T-helper 2 cell treated with Interferon-gamma antibody and Interleukin-4, amounts not matched to agents 5 μg/mL and 100 μg/mL, for 36 hours (primary cell): ENCODE data around the gene KCNJ11.

Experiments
- DNase-seq: peaks from one replicate; pipeline ENCODE4 v3.0.0; 2021; ENCODE audit warnings: low spot score
- H3K27ac Mint-ChIP-seq: one replicate; pipeline ENCODE4 v1.8.0; 2021; ENCODE audit warnings: mild to moderate bottlenecking, mixed read lengths
- H3K27me3 Mint-ChIP-seq: one replicate; pipeline ENCODE4 v1.8.0; 2021; ENCODE audit warnings: low read depth, mixed read lengths
- H3K36me3 Mint-ChIP-seq: one replicate; pipeline ENCODE4 v1.8.0; 2021; ENCODE audit warnings: low read depth, mixed read lengths
- H3K4me1 Mint-ChIP-seq: one replicate; pipeline ENCODE4 v1.8.0; 2021; ENCODE audit warnings: low read depth, mixed read lengths
- H3K4me3 Mint-ChIP-seq: one replicate; pipeline ENCODE4 v1.8.0; 2022; ENCODE audit warnings: mild to moderate bottlenecking, moderate library complexity, mixed read lengths
- H3K9me3 Mint-ChIP-seq: one replicate; pipeline ENCODE4 v1.8.0; 2021; ENCODE audit warnings: mixed read lengths

KCNJ11 gene

GRCh38 chr11:17379383-17380180 is 8.9 kb downstream of the KCNJ11 start:
- Mint-ChIP-seq H3K4me3 (no peak overlapping the region), H3K27ac (no peak overlapping the region), H3K9me3 (no peaks in the 10 kb centered on the region), H3K27me3 (no peaks in the 10 kb centered on the region), H3K4me1 (no peaks in the 10 kb centered on the region), H3K36me3 (no peaks in the 10 kb centered on the region)
- DNase-seq: no peak

GRCh38 chr11:17378655-17379054 is 9.8 kb downstream of the KCNJ11 start:
- Mint-ChIP-seq H3K9me3 (peaks cover under 1% of the 10 kb centered on the region), H3K4me3 (no peak overlapping the region), H3K27me3 (no peaks in the 10 kb centered on the region), H3K36me3 (no peaks in the 10 kb centered on the region), H3K4me1 (no peaks in the 10 kb centered on the region), H3K27ac (no peak overlapping the region)
- DNase-seq: no peak

GRCh38 chr11:17376493-17376892 is 12.0 kb downstream of the KCNJ11 start:
- Mint-ChIP-seq H3K9me3 (peaks cover 22% of the 10 kb centered on the region), H3K27ac (no peak overlapping the region), H3K4me3 (no peak overlapping the region), H3K27me3 (no peaks in the 10 kb centered on the region), H3K36me3 (peaks cover 7% of the 10 kb centered on the region), H3K4me1 (no peaks in the 10 kb centered on the region)
- DNase-seq: no peak

- no peak for DNase-seq
- H3K4me3 Mint-ChIP-seq: no peak overlapping the region
- peaks cover 31% of the 10 kb centered on the region for H3K9me3 Mint-ChIP-seq
- no peak overlapping the region for H3K27ac Mint-ChIP-seq
- H3K27me3 Mint-ChIP-seq: no peaks in the 10 kb centered on the region
- H3K36me3 Mint-ChIP-seq: peaks cover 9% of the 10 kb centered on the region
- no peaks in the 10 kb centered on the region for H3K4me1 Mint-ChIP-seq
These were observed 12.9 kb downstream of the KCNJ11 start for GRCh38 chr11:17375547-17375946.

- no peak for DNase-seq
- peaks cover 25% of the 10 kb centered on the region for H3K36me3 Mint-ChIP-seq
- H3K9me3 Mint-ChIP-seq: peaks cover 55% of the 10 kb centered on the region
- no peaks in the 10 kb centered on the region for H3K27me3 Mint-ChIP-seq
- peaks cover 8% of the 10 kb centered on the region for H3K4me1 Mint-ChIP-seq
- no peak overlapping the region for H3K27ac Mint-ChIP-seq
- no peak overlapping the region for H3K4me3 Mint-ChIP-seq
These were observed 16.8 kb downstream of the KCNJ11 start for GRCh38 chr11:17371614-17372013.

GRCh38 chr11:17369684-17370243 is 18.7 kb downstream of the KCNJ11 start:
- peaks cover 55% of the 10 kb centered on the region for H3K9me3 Mint-ChIP-seq
- no peak overlapping the region for H3K27ac Mint-ChIP-seq
- no peak overlapping the region for H3K4me3 Mint-ChIP-seq
- peaks cover 25% of the 10 kb centered on the region for H3K36me3 Mint-ChIP-seq
- H3K4me1 Mint-ChIP-seq: peaks cover 8% of the 10 kb centered on the region
- no peaks in the 10 kb centered on the region for H3K27me3 Mint-ChIP-seq
- DNase-seq: no peak

GRCh38 chr11:17369094-17369493 is 19.4 kb downstream of the KCNJ11 start:
- Mint-ChIP-seq H3K27me3 (no peaks in the 10 kb centered on the region), H3K36me3 (peaks cover 25% of the 10 kb centered on the region), H3K4me3 (no peak overlapping the region), H3K27ac (no peak overlapping the region), H3K9me3 (peaks cover 55% of the 10 kb centered on the region), H3K4me1 (peaks cover 8% of the 10 kb centered on the region)
- DNase-seq: peak; percentile 15

- H3K9me3 Mint-ChIP-seq: peaks cover 53% of the 10 kb centered on the region
- H3K4me3 Mint-ChIP-seq: no peak overlapping the region
- peaks cover 25% of the 10 kb centered on the region for H3K36me3 Mint-ChIP-seq
- H3K4me1 Mint-ChIP-seq: peaks cover 8% of the 10 kb centered on the region
- H3K27ac Mint-ChIP-seq: no peak overlapping the region
- H3K27me3 Mint-ChIP-seq: no peaks in the 10 kb centered on the region
- DNase-seq: peak; percentile 41
These were observed 19.9 kb downstream of the KCNJ11 start for GRCh38 chr11:17368551-17368950.

GRCh38 chr11:17366495-17366894 is 22.0 kb downstream of the KCNJ11 start:
- DNase-seq: no peak
- Mint-ChIP-seq H3K36me3 (peaks cover 18% of the 10 kb centered on the region), H3K27ac (no peak overlapping the region), H3K4me3 (no peak overlapping the region), H3K4me1 (peaks cover 8% of the 10 kb centered on the region), H3K27me3 (peaks cover 3% of the 10 kb centered on the region), H3K9me3 (peaks cover 33% of the 10 kb centered on the region)

GRCh38 chr11:17354601-17354991 is 33.9 kb downstream of the KCNJ11 start:
- H3K27me3 Mint-ChIP-seq: peaks cover 39% of the 10 kb centered on the region
- peaks cover 34% of the 10 kb centered on the region for H3K4me1 Mint-ChIP-seq
- H3K4me3 Mint-ChIP-seq: peak overlapping the region; percentile 88
- peak; percentile 65 for DNase-seq
- peaks cover 3% of the 10 kb centered on the region for H3K9me3 Mint-ChIP-seq
- H3K36me3 Mint-ChIP-seq: peaks cover 13% of the 10 kb centered on the region
- no peak overlapping the region for H3K27ac Mint-ChIP-seq

GRCh38 chr11:17353821-17354600 is 34.4 kb downstream of the KCNJ11 start:
- no peak for DNase-seq
- peak overlapping the region; percentile 7 for H3K27ac Mint-ChIP-seq
- peaks cover 18% of the 10 kb centered on the region for H3K36me3 Mint-ChIP-seq
- peaks cover 34% of the 10 kb centered on the region for H3K4me1 Mint-ChIP-seq
- H3K27me3 Mint-ChIP-seq: peaks cover 39% of the 10 kb centered on the region
- peaks cover 3% of the 10 kb centered on the region for H3K9me3 Mint-ChIP-seq
- peak overlapping the region; percentile 88 for H3K4me3 Mint-ChIP-seq

GRCh38 chr11:17352950-17353820 is 35.3 kb downstream of the KCNJ11 start:
- DNase-seq: peak; percentile 81
- peaks cover 3% of the 10 kb centered on the region for H3K9me3 Mint-ChIP-seq
- peak overlapping the region; percentile 88 for H3K4me3 Mint-ChIP-seq
- peaks cover 19% of the 10 kb centered on the region for H3K36me3 Mint-ChIP-seq
- peak overlapping the region; percentile 79 for H3K27ac Mint-ChIP-seq
- peaks cover 34% of the 10 kb centered on the region for H3K4me1 Mint-ChIP-seq
- H3K27me3 Mint-ChIP-seq: peaks cover 37% of the 10 kb centered on the region

- H3K36me3 Mint-ChIP-seq: peaks cover 23% of the 10 kb centered on the region
- peak; percentile 69 for DNase-seq
- H3K9me3 Mint-ChIP-seq: peaks cover 3% of the 10 kb centered on the region
- peaks cover 34% of the 10 kb centered on the region for H3K4me1 Mint-ChIP-seq
- H3K27me3 Mint-ChIP-seq: peaks cover 37% of the 10 kb centered on the region
- H3K27ac Mint-ChIP-seq: peak within 1 kb of the TSS; percentile 81
- peak within 1 kb of the TSS; percentile 88 for H3K4me3 Mint-ChIP-seq
These were observed 36.8 kb downstream of the KCNJ11 start, which contains the start of gene NCR3LG1 for GRCh38 chr11:17351510-17352176. Gene NCR3LG1 (plus strand): TSS chr11:17351800. CDS start chr11:17351970, 170 bp downstream.
